HepG2 (cell line): ENCODE data around the gene KIAA1755. TPM values are rescaled to one million over a fixed set of nuclear protein-coding genes. Genes with fewer than 3 reads are reported as not detected.

ENCODE experiments used
- AGO2 ChIP-seq: fragments of 200-400 bp; formaldehyde crosslinking; optimal IDR thresholded peaks from 2 replicates; pipeline ENCODE3; 2017; ENCODE audit warnings: mild to moderate bottlenecking, low read depth, low read length, moderate library complexity
- ARID2 ChIP-seq: sonication (generic); formaldehyde crosslinking; IDR thresholded peaks from 2 replicates; pipeline ENCODE4 v1.8.1; 2022; ENCODE audit warnings: mild to moderate bottlenecking, missing genetic modification reagents, borderline replicate concordance
- ARNT2 ChIP-seq: sonication (generic); formaldehyde crosslinking; IDR thresholded peaks from 2 replicates; pipeline ENCODE4 v1.8.0; 2022; ENCODE audit warnings: mild to moderate bottlenecking, low read depth, missing genetic modification reagents, moderate library complexity
- GABPA ChIP-seq, 2 experiments: IDR thresholded peaks; 2 replicates each; pipeline ENCODE4 v1.6.1; 2011 to 2016; ENCODE audit warnings: low read depth in 2 of 2, low read length in 1 of 2, missing biosample characterization in 1 of 2, missing genetic modification characterization in 1 of 2
- IRX3 ChIP-seq: sonication (generic); formaldehyde crosslinking; IDR thresholded peaks from 2 replicates; pipeline ENCODE4 v1.8.1; 2023; ENCODE audit warnings: mild to moderate bottlenecking, low read depth, missing genetic modification reagents, borderline replicate concordance
- ISL2 ChIP-seq: sonication (generic); formaldehyde crosslinking; IDR thresholded peaks from 2 replicates; pipeline ENCODE4 v1.5.0; 2020; ENCODE audit warnings: missing genetic modification reagents
- KLF11 ChIP-seq: IDR thresholded peaks from 2 replicates; pipeline ENCODE4 v1.6.1; 2016; ENCODE audit warnings: missing compliant biosample characterization
- NCOA5 ChIP-seq: sonication (generic); formaldehyde crosslinking; IDR thresholded peaks from 2 replicates; pipeline ENCODE4 v1.4.0; 2020; ENCODE audit warnings: missing genetic modification reagents
- NR2C2 ChIP-seq: sonication (generic); formaldehyde crosslinking; IDR thresholded peaks from 2 replicates; pipeline ENCODE4 v1.4.0; 2020; ENCODE audit warnings: missing genetic modification reagents, mild to moderate bottlenecking, moderate library complexity, borderline replicate concordance
- NR2F2 ChIP-seq: IDR thresholded peaks from 2 replicates; pipeline ENCODE4 v1.6.1; 2012; ENCODE audit warnings: low read depth, inconsistent platforms, borderline replicate concordance
- PHF20 ChIP-seq: sonication (generic); formaldehyde crosslinking; IDR thresholded peaks from 2 replicates; pipeline ENCODE4 v1.5.0; 2020; ENCODE audit warnings: mild to moderate bottlenecking, missing genetic modification reagents
- POLR2G ChIP-seq: fragments of 200-400 bp; formaldehyde crosslinking; IDR thresholded peaks from 2 replicates; pipeline ENCODE4 v1.6.1; 2018; ENCODE audit warnings: mild to moderate bottlenecking, low read depth, low read length, moderate library complexity
- SMYD3 ChIP-seq: sonication (generic); formaldehyde crosslinking; IDR thresholded peaks from 2 replicates; pipeline ENCODE4 v1.8.1; 2023; ENCODE audit warnings: mild to moderate bottlenecking, missing genetic modification reagents
- SRF ChIP-seq: IDR thresholded peaks from 2 replicates; pipeline ENCODE4 v1.6.1; 2011; ENCODE audit warnings: mild to moderate bottlenecking, low read depth, low read length, moderate library complexity
- THAP9 ChIP-seq: sonication (generic); formaldehyde crosslinking; IDR thresholded peaks from 2 replicates; pipeline ENCODE4; 2020; ENCODE audit warnings: missing genetic modification reagents, mild to moderate bottlenecking, borderline replicate concordance
- U2AF2 ChIP-seq: fragments of 200-400 bp; formaldehyde crosslinking; IDR thresholded peaks from 2 replicates; pipeline ENCODE4 v1.6.1; 2017; ENCODE audit warnings: low read depth, mild to moderate bottlenecking, low read length
- ZBTB7A ChIP-seq: sonication (generic); formaldehyde crosslinking; IDR thresholded peaks from 2 replicates; pipeline ENCODE4 v1.8.0; 2022; ENCODE audit warnings: mild to moderate bottlenecking, missing genetic modification reagents
- ZEB1 ChIP-seq: IDR thresholded peaks from 2 replicates; pipeline ENCODE4 v1.6.1; 2012; ENCODE audit warnings: mild to moderate bottlenecking, low read depth, inconsistent platforms; ENCODE audit not compliant: insufficient replicate concordance
- ZNF225 ChIP-seq: sonication (generic); formaldehyde crosslinking; IDR thresholded peaks from 2 replicates; pipeline ENCODE4 v1.4.0; 2020; ENCODE audit warnings: mild to moderate bottlenecking, missing genetic modification reagents
- ZNF235 ChIP-seq: sonication (generic); formaldehyde crosslinking; IDR thresholded peaks from 2 replicates; pipeline ENCODE4 v1.8.1; 2023; ENCODE audit warnings: mild to moderate bottlenecking, missing genetic modification reagents, borderline replicate concordance
- ZNF441 ChIP-seq: sonication (generic); formaldehyde crosslinking; IDR thresholded peaks from 2 replicates; pipeline ENCODE4 v1.7.0; 2021; ENCODE audit warnings: missing genetic modification reagents, borderline replicate concordance
- ZNF543 ChIP-seq: sonication (generic); formaldehyde crosslinking; IDR thresholded peaks from 2 replicates; pipeline ENCODE4 v1.4.0; 2020; ENCODE audit warnings: mild to moderate bottlenecking, missing genetic modification reagents
- ZNF563 ChIP-seq: sonication (generic); formaldehyde crosslinking; IDR thresholded peaks from 2 replicates; pipeline ENCODE4 v1.8.0; 2022; ENCODE audit warnings: mild to moderate bottlenecking, moderate library complexity, missing genetic modification reagents
- ZNF597 ChIP-seq: sonication (generic); formaldehyde crosslinking; IDR thresholded peaks from 2 replicates; pipeline ENCODE4 v1.5.0; 2020; ENCODE audit warnings: missing genetic modification reagents
- ZNF616 ChIP-seq: sonication (generic); formaldehyde crosslinking; IDR thresholded peaks from 2 replicates; pipeline ENCODE4 v1.5.0; 2020; ENCODE audit warnings: low read depth, mild to moderate bottlenecking, missing genetic modification reagents
- ZNF841 ChIP-seq: sonication (generic); formaldehyde crosslinking; IDR thresholded peaks from 2 replicates; pipeline ENCODE4 v1.8.1; 2023; ENCODE audit warnings: missing genetic modification reagents, borderline replicate concordance
- polyA plus RNA-seq, 8 experiments: library from polyadenylated mRNA; depleted of rRNA in 3 of 8; stranded (reverse) in 7 of 8; unstranded in 1 of 8; fragments of >200 nt; fragmentation: Illumina TruSeq in 4 of 8; extraction: Trizol in 4 of 8; gene quantifications; 2 replicates each; pipeline versions ENCODE4 v1.2.1 to v1.2.3, GENCODE V29; 2011 to 2016; ENCODE audit warnings: low read depth in 4 of 8, missing spikeins in 1 of 8, mixed read lengths in 1 of 8; ENCODE audit not compliant: insufficient read depth in 1 of 8
- total RNA-seq, 5 experiments: library from RNA; depleted of rRNA; stranded (reverse); fragments of >200 nt; fragmentation: Illumina TruSeq; extraction: Trizol; gene quantifications; 2 replicates each; pipeline ENCODE4 v1.2.3, GENCODE V29; 2016; ENCODE audit warnings: low read depth in 1 of 5

The KIAA1755 gene
- total and polyA plus RNA-seq, 2 of the 13 experiments (the other 11 are each of a cell fraction or from before 2014, with no cell fraction given) = 0.04 TPM; not detected in 1

- TF ChIP-seq NCOA5 (CRISPR knock-in tag) (no peak), GABPA (IDR thresholded peaks at IDR 0.05; ENCODE audit: low read depth, low read length) (no peak), GABPA (CRISPR knock-in tag; IDR thresholded peaks at IDR 0.05; ENCODE audit: low read depth) (no peak), ZNF235 (CRISPR knock-in tag) (no peak; the same call in 1 of the 2 replicates), ARID2 (CRISPR knock-in tag) (no peak), ZBTB7A (CRISPR knock-in tag) (0 out of 2 replicates have a peak, but pooled peaks have one; percentile 66), SMYD3 (CRISPR knock-in tag) (no peak), NR2C2 (CRISPR knock-in tag) (no peak; the same call in 1 of the 2 replicates), ZEB1 (no peak), ZNF563 (CRISPR knock-in tag) (peak; percentile 27; the same call in 1 of the 2 replicates), ZNF841 (CRISPR knock-in tag) (no peak), THAP9 (CRISPR knock-in tag) (peak; percentile 57; the same call in 1 of the 2 replicates), KLF11 (CRISPR knock-in tag) (no peak), U2AF2 (no peak), AGO2 (no peak), ZNF616 (no peak), ZNF441 (CRISPR knock-in tag) (no peak), IRX3 (CRISPR knock-in tag) (no peak), ISL2 (CRISPR knock-in tag) (no peak), ARNT2 (CRISPR knock-in tag) (no peak), SRF (no peak), ZNF225 (CRISPR knock-in tag) (0 out of 2 replicates have a peak, but pooled peaks have one; percentile 55), ZNF597 (CRISPR knock-in tag) (no peak), PHF20 (CRISPR knock-in tag) (no peak), ZNF543 (CRISPR knock-in tag) (no peak), POLR2G (no peak), NR2F2 (no peak)
These were observed 30.6 kb upstream of the KIAA1755 start (continued) for GRCh38 chr20:38290829-38291814.
